Measurements from ENCODE around the gene LRRC8C. TPM values are rescaled to one million over a fixed set of nuclear protein-coding genes. Genes with fewer than 3 reads are reported as not detected.

The LRRC8C gene
- total and polyA plus RNA-seq, 10 of the 15 experiments (the other 5 are each of a cell fraction or from before 2014, with no cell fraction given) = 2.3 to 16.3 (median 10.8) TPM

DNA sequence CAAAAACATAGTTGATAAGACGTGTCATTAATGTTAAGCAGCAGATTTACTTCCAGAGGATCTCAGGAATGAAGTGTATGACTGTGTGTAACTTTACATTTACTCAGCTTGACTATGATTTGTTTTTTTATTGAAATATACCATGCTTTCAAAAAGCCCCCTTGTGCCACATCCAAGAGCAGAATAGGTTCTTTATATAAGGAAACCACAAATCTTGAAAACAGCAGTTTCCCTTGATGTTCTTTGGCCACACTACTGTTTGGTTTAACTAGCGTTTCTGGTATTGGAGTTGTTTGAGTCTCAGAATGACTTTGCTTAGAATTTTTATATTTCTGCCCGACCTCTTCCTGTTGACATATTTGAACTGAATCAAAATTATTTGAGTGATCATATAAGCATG, 25.0 kb downstream of the LRRC8C start (continued):
- TF ChIP-seq BCLAF1 (IDR thresholded peaks at IDR 0.05) (no peak), PBX3 (IDR thresholded peaks at IDR 0.05; ENCODE audit: insufficient replicate concordance, low read depth, low read length) (no peak), POLR2A (IDR thresholded peaks at IDR 0.05; ENCODE audit: low read depth, low read length) (no peak), EED (IDR thresholded peaks at IDR 0.05; ENCODE audit: low read depth) (peak; percentile 46; the same call in 1 of the 2 replicates), NR2F1 (conservative IDR thresholded peaks at IDR 0.05) (no peak), USF2 (IDR thresholded peaks at IDR 0.05; ENCODE audit: borderline replicate concordance, low read depth, low read length) (no peak), IKZF2 (IDR thresholded peaks at IDR 0.05) (peak; percentile 60 to 77; a peak in 3 of 4 replicates), IRF3 (IDR thresholded peaks at IDR 0.05) (no peak), KDM1A (IDR thresholded peaks at IDR 0.05; ENCODE audit: borderline replicate concordance) (no peak), RAD21 (IDR thresholded peaks at IDR 0.05; ENCODE audit: insufficient read depth, low read depth, low read length) (no peak), TARDBP (IDR thresholded peaks at IDR 0.05; ENCODE audit: borderline replicate concordance) (no peak), PAX8 (IDR thresholded peaks at IDR 0.05) (no peak), POLR2AphosphoS5 (IDR thresholded peaks at IDR 0.05; ENCODE audit: low read length) (no peak), ZNF217 (IDR thresholded peaks at IDR 0.05) (no peak), JUNB (IDR thresholded peaks at IDR 0.05) (peak; percentile 77), CHD2 (IDR thresholded peaks at IDR 0.05; ENCODE audit: borderline replicate concordance, low read depth, low read length) (no peak), KAT2A (conservative IDR thresholded peaks at IDR 0.05; ENCODE audit: control insufficient read depth, low read depth, low read length) (no peak), CBX3 (IDR thresholded peaks at IDR 0.05; ENCODE audit: borderline replicate concordance, low read depth) (no peak), ZZZ3 (IDR thresholded peaks at IDR 0.05; ENCODE audit: control insufficient read depth, insufficient read length, low read depth) (no peak)
- TF ChIP-seq, protein P1, sequence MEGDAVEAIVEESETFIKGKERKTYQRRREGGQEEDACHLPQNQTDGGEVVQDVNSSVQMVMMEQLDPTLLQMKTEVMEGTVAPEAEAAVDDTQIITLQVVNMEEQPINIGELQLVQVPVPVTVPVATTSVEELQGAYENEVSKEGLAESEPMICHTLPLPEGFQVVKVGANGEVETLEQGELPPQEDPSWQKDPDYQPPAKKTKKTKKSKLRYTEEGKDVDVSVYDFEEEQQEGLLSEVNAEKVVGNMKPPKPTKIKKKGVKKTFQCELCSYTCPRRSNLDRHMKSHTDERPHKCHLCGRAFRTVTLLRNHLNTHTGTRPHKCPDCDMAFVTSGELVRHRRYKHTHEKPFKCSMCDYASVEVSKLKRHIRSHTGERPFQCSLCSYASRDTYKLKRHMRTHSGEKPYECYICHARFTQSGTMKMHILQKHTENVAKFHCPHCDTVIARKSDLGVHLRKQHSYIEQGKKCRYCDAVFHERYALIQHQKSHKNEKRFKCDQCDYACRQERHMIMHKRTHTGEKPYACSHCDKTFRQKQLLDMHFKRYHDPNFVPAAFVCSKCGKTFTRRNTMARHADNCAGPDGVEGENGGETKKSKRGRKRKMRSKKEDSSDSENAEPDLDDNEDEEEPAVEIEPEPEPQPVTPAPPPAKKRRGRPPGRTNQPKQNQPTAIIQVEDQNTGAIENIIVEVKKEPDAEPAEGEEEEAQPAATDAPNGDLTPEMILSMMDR (IDR thresholded peaks at IDR 0.05 in 2 of 3, conservative IDR thresholded peaks at IDR 0.05 in 1 of 3; ENCODE audit: control insufficient read depth in 2 of 3, extremely low read depth in 1 of 3, insufficient read depth in 1 of 3, low read depth in 3 of 3, low read length in 3 of 3) = no peak
- TF ChIP-seq, protein P2, sequence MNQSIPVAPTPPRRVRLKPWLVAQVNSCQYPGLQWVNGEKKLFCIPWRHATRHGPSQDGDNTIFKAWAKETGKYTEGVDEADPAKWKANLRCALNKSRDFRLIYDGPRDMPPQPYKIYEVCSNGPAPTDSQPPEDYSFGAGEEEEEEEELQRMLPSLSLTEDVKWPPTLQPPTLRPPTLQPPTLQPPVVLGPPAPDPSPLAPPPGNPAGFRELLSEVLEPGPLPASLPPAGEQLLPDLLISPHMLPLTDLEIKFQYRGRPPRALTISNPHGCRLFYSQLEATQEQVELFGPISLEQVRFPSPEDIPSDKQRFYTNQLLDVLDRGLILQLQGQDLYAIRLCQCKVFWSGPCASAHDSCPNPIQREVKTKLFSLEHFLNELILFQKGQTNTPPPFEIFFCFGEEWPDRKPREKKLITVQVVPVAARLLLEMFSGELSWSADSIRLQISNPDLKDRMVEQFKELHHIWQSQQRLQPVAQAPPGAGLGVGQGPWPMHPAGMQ (IDR thresholded peaks at IDR 0.05; ENCODE audit: borderline replicate concordance) = no peak
